ENCODE data around the gene PAPPA. TPM values are rescaled to one million over a fixed set of nuclear protein-coding genes. Genes with fewer than 3 reads are reported as not detected.
A peak's percentile ranks its signal among the peaks of the same experiment; 100 is the strongest.

Gene PAPPA
- total RNA-seq, 1 donor from 2014 or later = 219 TPM

DNA sequence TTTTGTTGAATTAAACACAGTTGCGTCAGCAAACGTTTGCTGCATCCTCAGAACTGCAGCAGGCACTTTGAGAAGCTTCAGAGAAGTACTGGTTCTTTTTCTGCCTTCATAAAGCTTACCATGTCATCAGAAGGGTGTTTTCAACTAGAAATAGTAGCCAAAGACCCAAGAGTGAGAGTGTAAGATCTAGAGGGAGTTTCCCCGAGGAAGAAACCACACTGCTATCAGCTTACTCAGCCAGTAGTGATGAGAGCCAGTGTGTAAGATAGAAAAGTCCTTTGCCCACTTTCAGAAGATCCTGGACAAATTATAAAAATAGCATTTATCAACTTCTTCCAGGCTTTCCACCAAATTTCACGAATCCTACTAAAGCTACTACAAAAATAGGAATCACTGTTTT, 154.5 kb downstream of the PAPPA start:
- no peaks in the 10 kb centered on the region for H3K27me3 Mint-ChIP-seq (ENCODE audit: low read depth)
- peaks cover 48% of the 10 kb centered on the region for H3K36me3 Mint-ChIP-seq (ENCODE audit: low read depth)
- no peaks in the 10 kb centered on the region for H3K9me3 Mint-ChIP-seq (ENCODE audit: low read depth)
- TF ChIP-seq CTCF (IDR thresholded peaks at IDR 0.05) = no peak
- DNase-seq (ENCODE audit: low spot score) = no peak
- H3K4me1 Mint-ChIP-seq (ENCODE audit: low read depth) = peaks cover 48% of the 10 kb centered on the region
- H3K4me3 Mint-ChIP-seq (ENCODE audit: unreplicated experiment) = no peak overlapping the region
- no peak overlapping the region for H3K27ac Mint-ChIP-seq (ENCODE audit: unreplicated experiment)

- H3K27ac Mint-ChIP-seq (ENCODE audit: unreplicated experiment) = peak overlapping the region; percentile 14
- peaks cover 34% of the 10 kb centered on the region for H3K4me1 Mint-ChIP-seq (ENCODE audit: low read depth)
- DNase-seq (ENCODE audit: low spot score) = no peak
- no peak for TF ChIP-seq CTCF (IDR thresholded peaks at IDR 0.05)
- no peaks in the 10 kb centered on the region for H3K9me3 Mint-ChIP-seq (ENCODE audit: low read depth)
- H3K27me3 Mint-ChIP-seq (ENCODE audit: low read depth) = no peaks in the 10 kb centered on the region
- no peak overlapping the region for H3K4me3 Mint-ChIP-seq (ENCODE audit: unreplicated experiment)
- peaks cover 43% of the 10 kb centered on the region for H3K36me3 Mint-ChIP-seq (ENCODE audit: low read depth)
Measured at GRCh38 chr9:116309900-116310611, 156.5 kb downstream of the PAPPA start.

- no peak for TF ChIP-seq CTCF (IDR thresholded peaks at IDR 0.05)
- DNase-seq (ENCODE audit: low spot score) = no peak
- Mint-ChIP-seq H3K27ac (ENCODE audit: unreplicated experiment) (peak overlapping the region; percentile 1), H3K36me3 (ENCODE audit: low read depth) (peaks cover 45% of the 10 kb centered on the region), H3K4me3 (ENCODE audit: unreplicated experiment) (no peak overlapping the region), H3K9me3 (ENCODE audit: low read depth) (no peaks in the 10 kb centered on the region), H3K4me1 (ENCODE audit: low read depth) (peaks cover 21% of the 10 kb centered on the region), H3K27me3 (ENCODE audit: low read depth) (no peaks in the 10 kb centered on the region)
Measured at GRCh38 chr9:116312221-116312620, 158.6 kb downstream of the PAPPA start.

DNA sequence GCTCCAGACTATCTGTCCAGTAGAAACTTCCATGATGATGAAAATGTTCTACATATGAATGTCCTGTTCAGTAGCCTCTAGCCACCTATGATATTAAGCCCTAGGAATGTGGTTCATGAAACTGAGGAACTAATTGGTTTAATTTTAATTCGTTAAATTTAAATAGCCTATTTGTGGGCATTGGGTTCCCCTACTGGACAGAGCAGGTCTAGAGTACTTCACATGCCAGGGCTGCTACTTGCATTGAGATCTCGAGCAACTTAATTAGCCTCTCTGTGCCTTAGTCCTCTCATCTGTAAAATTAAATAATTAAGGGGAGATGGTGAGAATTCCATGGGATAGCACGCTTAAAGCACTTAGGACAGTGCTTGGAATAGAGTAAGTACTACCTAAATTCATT, 160.0 kb downstream of the PAPPA start:
- no peaks in the 10 kb centered on the region for H3K9me3 Mint-ChIP-seq (ENCODE audit: low read depth)
- H3K27me3 Mint-ChIP-seq (ENCODE audit: low read depth) = no peaks in the 10 kb centered on the region
- H3K4me1 Mint-ChIP-seq (ENCODE audit: low read depth) = peaks cover 21% of the 10 kb centered on the region
- TF ChIP-seq CTCF (IDR thresholded peaks at IDR 0.05) = peak; percentile 49
- peaks cover 43% of the 10 kb centered on the region for H3K36me3 Mint-ChIP-seq (ENCODE audit: low read depth)
- no peak for DNase-seq (ENCODE audit: low spot score)
- peak overlapping the region; percentile 76 for H3K27ac Mint-ChIP-seq (ENCODE audit: unreplicated experiment)
- no peak overlapping the region for H3K4me3 Mint-ChIP-seq (ENCODE audit: unreplicated experiment)

- Mint-ChIP-seq H3K27ac (ENCODE audit: unreplicated experiment) (no peak overlapping the region), H3K4me3 (ENCODE audit: unreplicated experiment) (no peak overlapping the region), H3K27me3 (ENCODE audit: low read depth) (no peaks in the 10 kb centered on the region), H3K36me3 (ENCODE audit: low read depth) (peaks cover 37% of the 10 kb centered on the region), H3K4me1 (ENCODE audit: low read depth) (peaks cover 23% of the 10 kb centered on the region), H3K9me3 (ENCODE audit: low read depth) (no peaks in the 10 kb centered on the region)
- no peak for DNase-seq (ENCODE audit: low spot score)
- TF ChIP-seq CTCF (IDR thresholded peaks at IDR 0.05) = no peak
Measured at GRCh38 chr9:116316246-116316645, 162.7 kb downstream of the PAPPA start.
